AG09309 (cell line): ENCODE results near the gene MOB3B.

Source experiments
- DNase-seq: peaks from one replicate; pipeline ENCODE4 v3.0.0-alpha.2; 2010; ENCODE audit warnings: low read depth
- H3K4me3 ChIP-seq: 2 replicates; pipeline ENCODE4 v1.5.1; 2011; ENCODE audit warnings: mild to moderate bottlenecking, low read depth, low read length, moderate library complexity; ENCODE audit not compliant: control insufficient read depth
- CTCF ChIP-seq: IDR thresholded peaks from 2 replicates; pipeline ENCODE4 v1.5.1; 2011; ENCODE audit warnings: mild to moderate bottlenecking, low read depth, low read length, inconsistent platforms; ENCODE audit not compliant: insufficient read depth, control insufficient read depth; ENCODE audit errors: missing control alignments

The MOB3B gene

GRCh38 chr9:27523141-27523540, 6.5 kb downstream of the MOB3B start:
- DNase-seq: no peak
- H3K4me3 ChIP-seq: no peak overlapping the region
- TF ChIP-seq CTCF: no peak

GRCh38 chr9:27520986-27521385, 8.6 kb downstream of the MOB3B start:
- TF ChIP-seq CTCF: no peak

GRCh38 chr9:27519466-27520465, 9.8 kb downstream of the MOB3B start:
- no peak for DNase-seq
- TF ChIP-seq CTCF: no peak
- no peak overlapping the region for H3K4me3 ChIP-seq

More at GRCh38 chr9:27520986-27521385, 8.6 kb downstream of the MOB3B start:
- no peak for DNase-seq
- H3K4me3 ChIP-seq: no peak overlapping the region

- DNase-seq: no peak
- TF ChIP-seq CTCF: no peak
- no peak overlapping the region for H3K4me3 ChIP-seq
These were observed 10.8 kb downstream of the MOB3B start for GRCh38 chr9:27518809-27519208.

GRCh38 chr9:27518006-27518405, 11.6 kb downstream of the MOB3B start:
- no peak for TF ChIP-seq CTCF

GRCh38 chr9:27514551-27514950, 15.1 kb downstream of the MOB3B start:
- no peak overlapping the region for H3K4me3 ChIP-seq
- no peak for TF ChIP-seq CTCF
- no peak for DNase-seq

More at GRCh38 chr9:27518006-27518405, 11.6 kb downstream of the MOB3B start:
- H3K4me3 ChIP-seq: no peak overlapping the region
- DNase-seq: no peak
